Measurements from ENCODE around the gene MYL5. TPM values are rescaled to one million over a fixed set of nuclear protein-coding genes. Genes with fewer than 3 reads are reported as not detected.

MYL5 gene
- total and polyA plus RNA-seq, 2 of the 13 experiments (the other 11 are each of a cell fraction or from before 2014, with no cell fraction given), result 6.5 to 16.0 TPM

- TF ChIP-seq ZBTB20 (CRISPR knock-in tag; IDR thresholded peaks at IDR 0.05; ENCODE audit: borderline replicate concordance, low read depth) (peak; percentile 49; the same call in 1 of the 2 replicates), ZNF44 (CRISPR knock-in tag; IDR thresholded peaks at IDR 0.05) (no peak), NR1H2 (CRISPR knock-in tag; IDR thresholded peaks at IDR 0.05; ENCODE audit: borderline replicate concordance, low read depth) (no peak), ZNF530 (CRISPR knock-in tag; IDR thresholded peaks at IDR 0.05; ENCODE audit: low read depth) (no peak), RXRA (CRISPR knock-in tag; IDR thresholded peaks at IDR 0.05) (peak; percentile 52; the same call in 1 of the 2 replicates), ARID2 (CRISPR knock-in tag; IDR thresholded peaks at IDR 0.05; ENCODE audit: borderline replicate concordance) (no peak), ZNF556 (CRISPR knock-in tag; IDR thresholded peaks at IDR 0.05; ENCODE audit: borderline replicate concordance) (peak; percentile 38; the same call in 1 of the 2 replicates), ZNF749 (CRISPR knock-in tag; IDR thresholded peaks at IDR 0.05; ENCODE audit: borderline replicate concordance) (no peak), ZEB1 (IDR thresholded peaks at IDR 0.05; ENCODE audit: insufficient replicate concordance, low read depth) (no peak), NR2C2 (CRISPR knock-in tag; IDR thresholded peaks at IDR 0.05; ENCODE audit: borderline replicate concordance) (peak; percentile 23; the same call in 1 of the 2 replicates), ZBTB1 (CRISPR knock-in tag; IDR thresholded peaks at IDR 0.05; ENCODE audit: borderline replicate concordance) (no peak), CCAR2 (optimal IDR thresholded peaks at IDR 0.05; ENCODE audit: low read depth, low read length) (no peak), HDAC1 (CRISPR knock-in tag; IDR thresholded peaks at IDR 0.05) (peak; percentile 70), KLF6 (CRISPR knock-in tag; IDR thresholded peaks at IDR 0.05) (no peak), ZGPAT (CRISPR knock-in tag; IDR thresholded peaks at IDR 0.05) (0 out of 2 replicates have a peak, but pooled peaks have one; percentile 19), TIGD3 (CRISPR knock-in tag; IDR thresholded peaks at IDR 0.05; ENCODE audit: borderline replicate concordance) (0 out of 2 replicates have a peak, but pooled peaks have one; percentile 69)
- TF ChIP-seq, protein P1, sequence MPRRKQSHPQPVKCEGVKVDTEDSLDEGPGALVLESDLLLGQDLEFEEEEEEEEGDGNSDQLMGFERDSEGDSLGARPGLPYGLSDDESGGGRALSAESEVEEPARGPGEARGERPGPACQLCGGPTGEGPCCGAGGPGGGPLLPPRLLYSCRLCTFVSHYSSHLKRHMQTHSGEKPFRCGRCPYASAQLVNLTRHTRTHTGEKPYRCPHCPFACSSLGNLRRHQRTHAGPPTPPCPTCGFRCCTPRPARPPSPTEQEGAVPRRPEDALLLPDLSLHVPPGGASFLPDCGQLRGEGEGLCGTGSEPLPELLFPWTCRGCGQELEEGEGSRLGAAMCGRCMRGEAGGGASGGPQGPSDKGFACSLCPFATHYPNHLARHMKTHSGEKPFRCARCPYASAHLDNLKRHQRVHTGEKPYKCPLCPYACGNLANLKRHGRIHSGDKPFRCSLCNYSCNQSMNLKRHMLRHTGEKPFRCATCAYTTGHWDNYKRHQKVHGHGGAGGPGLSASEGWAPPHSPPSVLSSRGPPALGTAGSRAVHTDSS (CRISPR knock-in tag; conservative IDR thresholded peaks at IDR 0.05), result no peak
- TF ChIP-seq, protein P2, sequence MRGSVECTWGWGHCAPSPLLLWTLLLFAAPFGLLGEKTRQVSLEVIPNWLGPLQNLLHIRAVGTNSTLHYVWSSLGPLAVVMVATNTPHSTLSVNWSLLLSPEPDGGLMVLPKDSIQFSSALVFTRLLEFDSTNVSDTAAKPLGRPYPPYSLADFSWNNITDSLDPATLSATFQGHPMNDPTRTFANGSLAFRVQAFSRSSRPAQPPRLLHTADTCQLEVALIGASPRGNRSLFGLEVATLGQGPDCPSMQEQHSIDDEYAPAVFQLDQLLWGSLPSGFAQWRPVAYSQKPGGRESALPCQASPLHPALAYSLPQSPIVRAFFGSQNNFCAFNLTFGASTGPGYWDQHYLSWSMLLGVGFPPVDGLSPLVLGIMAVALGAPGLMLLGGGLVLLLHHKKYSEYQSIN (CRISPR knock-in tag; IDR thresholded peaks at IDR 0.05; ENCODE audit: borderline replicate concordance), result no peak
- TF ChIP-seq, protein P3, sequence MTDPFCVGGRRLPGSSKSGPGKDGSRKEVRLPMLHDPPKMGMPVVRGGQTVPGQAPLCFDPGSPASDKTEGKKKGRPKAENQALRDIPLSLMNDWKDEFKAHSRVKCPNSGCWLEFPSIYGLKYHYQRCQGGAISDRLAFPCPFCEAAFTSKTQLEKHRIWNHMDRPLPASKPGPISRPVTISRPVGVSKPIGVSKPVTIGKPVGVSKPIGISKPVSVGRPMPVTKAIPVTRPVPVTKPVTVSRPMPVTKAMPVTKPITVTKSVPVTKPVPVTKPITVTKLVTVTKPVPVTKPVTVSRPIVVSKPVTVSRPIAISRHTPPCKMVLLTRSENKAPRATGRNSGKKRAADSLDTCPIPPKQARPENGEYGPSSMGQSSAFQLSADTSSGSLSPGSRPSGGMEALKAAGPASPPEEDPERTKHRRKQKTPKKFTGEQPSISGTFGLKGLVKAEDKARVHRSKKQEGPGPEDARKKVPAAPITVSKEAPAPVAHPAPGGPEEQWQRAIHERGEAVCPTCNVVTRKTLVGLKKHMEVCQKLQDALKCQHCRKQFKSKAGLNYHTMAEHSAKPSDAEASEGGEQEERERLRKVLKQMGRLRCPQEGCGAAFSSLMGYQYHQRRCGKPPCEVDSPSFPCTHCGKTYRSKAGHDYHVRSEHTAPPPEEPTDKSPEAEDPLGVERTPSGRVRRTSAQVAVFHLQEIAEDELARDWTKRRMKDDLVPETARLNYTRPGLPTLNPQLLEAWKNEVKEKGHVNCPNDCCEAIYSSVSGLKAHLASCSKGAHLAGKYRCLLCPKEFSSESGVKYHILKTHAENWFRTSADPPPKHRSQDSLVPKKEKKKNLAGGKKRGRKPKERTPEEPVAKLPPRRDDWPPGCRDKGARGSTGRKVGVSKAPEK (CRISPR knock-in tag; IDR thresholded peaks at IDR 0.05; ENCODE audit: borderline replicate concordance), result no peak
Observed at GRCh38 chr4:658681-659667, 15.4 kb upstream of the MYL5 start (continued).
